GM12878 (cell line): ENCODE measurements around the gene ZNF212. TPM values are rescaled to one million over a fixed set of nuclear protein-coding genes. Genes with fewer than 3 reads are reported as not detected.

Source experiments
- ATAC-seq: fragments of 200-7000 bp; cut with Tn5 transposase; 3 replicates; pipeline ENCODE4 v1.9.1; 2020; ENCODE audit warnings: mild to moderate bottlenecking, moderate library complexity
- BruUV-seq: library from RNA; stranded (reverse); fragments of 400-500 nt; replicated peaks from 2 replicates; lab custom pipeline; 2021; lab: Mats Ljungman, UMichigan
- CTCF ChIA-PET: fragments of 300-600 bp; sonication (Branson Sonifier 250); formaldehyde crosslinking; extraction: SDS; loops from one replicate; lab custom pipeline; 2021; ENCODE audit warnings: inconsistent platforms; lab: Yijun Ruan, JAX
- POLR2A ChIA-PET: fragments of 350-600 bp; formaldehyde crosslinking; extraction: SDS; loops from one replicate; lab custom pipeline; 2021; ENCODE audit warnings: inconsistent platforms; lab: Charles Lee
- RAD21 ChIA-PET: fragments of 300-600 bp; sonication (Branson Sonifier 250); formaldehyde crosslinking; loops from one replicate; lab custom pipeline; 2023; ENCODE audit warnings: antibody characterized with exemption; ENCODE audit not compliant: unreplicated experiment; lab: Charles Lee
- SMC1A ChIA-PET: fragments of 300-600 bp; sonication (Branson Sonifier 250); formaldehyde crosslinking; loops from one replicate; lab custom pipeline; 2023; ENCODE audit not compliant: unreplicated experiment, uncharacterized antibody; lab: Charles Lee
- DNase-seq: peaks from one replicate; pipeline ENCODE4 v3.0.0-alpha.2; 2011; ENCODE audit warnings: low read depth, low spot score
- FAIRE-seq: peaks from 3 replicates; lab custom pipeline; 2011; peaks lifted over from hg19 to GRCh38; lab: Jason Lieb, UNC
- H2AFZ ChIP-seq: 2 replicates; pipeline ENCODE4 v1.6.0; 2011; ENCODE audit warnings: low read depth, low read length, control low read depth; ENCODE audit not compliant: control insufficient read depth
- H3K27ac ChIP-seq: 2 replicates; pipeline ENCODE4 v1.5.1; 2011; ENCODE audit warnings: control low read depth; ENCODE audit not compliant: control insufficient read depth, insufficient read depth
- H3K27me3 ChIP-seq, 2 experiments: replicated peaks in 1 of 2; 2 replicates each; pipeline versions ENCODE4 v1.6.0 to v1.6.1; 2011; ENCODE audit warnings: low read length in 1 of 2; ENCODE audit not compliant: control insufficient read depth in 2 of 2, insufficient read depth in 2 of 2
- H3K36me3 ChIP-seq, 2 experiments: 2 replicates each; pipeline ENCODE4 v1.5.1; 2011; ENCODE audit warnings: low read length in 1 of 2; ENCODE audit not compliant: control insufficient read depth in 2 of 2, insufficient read depth in 2 of 2
- H3K4me1 ChIP-seq: 2 replicates; pipeline ENCODE4 v1.6.1; 2011; ENCODE audit warnings: mild to moderate bottlenecking, low read length, moderate library complexity, mixed read lengths; ENCODE audit not compliant: control insufficient read depth, insufficient read depth
- H3K4me2 ChIP-seq: 2 replicates; pipeline ENCODE4 v1.6.0; 2011; ENCODE audit warnings: control low read depth; ENCODE audit not compliant: control insufficient read depth, insufficient read depth
- H3K4me3 ChIP-seq: fragments of 200-600 bp; sonication (generic); 2 replicates; pipeline ENCODE4 v1.5.1; 2016
- H3K79me2 ChIP-seq: 2 replicates; pipeline ENCODE4 v1.6.0; 2011; ENCODE audit warnings: low read length; ENCODE audit not compliant: control insufficient read depth, insufficient read depth
- H3K9ac ChIP-seq: 2 replicates; pipeline ENCODE4 v1.8.0; 2011; ENCODE audit warnings: low read length, control low read depth, mixed read lengths; ENCODE audit not compliant: control insufficient read depth, insufficient read depth
- H3K9me3 ChIP-seq: replicated peaks from 3 replicates; pipeline ENCODE4 v1.5.1; 2011; ENCODE audit warnings: mild to moderate bottlenecking, low read length; ENCODE audit not compliant: control insufficient read depth, insufficient read depth
- H4K20me1 ChIP-seq: 2 replicates; pipeline ENCODE4 v1.6.0; 2011; ENCODE audit not compliant: control insufficient read depth, insufficient read depth
- CTCF ChIP-seq, 3 experiments: IDR thresholded peaks in 2 of 3; conservative IDR thresholded peaks in 1 of 3; 2 replicates each; pipeline ENCODE4 v1.5.1; 2011; ENCODE audit warnings: low read depth in 3 of 3, low read length in 3 of 3, mild to moderate bottlenecking in 3 of 3, control low read depth in 2 of 3, moderate library complexity in 2 of 3, inconsistent platforms in 1 of 3, mixed read lengths in 1 of 3; ENCODE audit not compliant: control insufficient read depth in 2 of 3, insufficient read depth in 1 of 3; ENCODE audit errors: extremely low read depth in 1 of 3
- RCOR1 ChIP-seq: conservative IDR thresholded peaks from 2 replicates; pipeline ENCODE4 v1.6.1; 2012; ENCODE audit warnings: low read depth, low read length, improper control_type of control experiment
- REST ChIP-seq: IDR thresholded peaks from 2 replicates; pipeline ENCODE4 v1.6.1; 2012; ENCODE audit warnings: mild to moderate bottlenecking, low read depth, low read length
- WGBS: methylation state at CpG from one replicate; pipeline ENCODE4 v1.1.6; 2016; ENCODE audit warnings: low lambda C conversion rate; ENCODE audit not compliant: insufficient replicate concordance, insufficient coverage; ENCODE audit errors: missing lambda C conversion rate; 5-methylcytosine and 5-hydroxymethylcytosine counted together
- in situ Hi-C: fragments of 300-500 bp; cut with MboI; formaldehyde crosslinking; loops from 9 replicates; pipeline ENCODE4 v1.14.3; 2018; ENCODE audit warnings: mixed read lengths
- intact Hi-C: fragments of 100-400 bp; cut with micrococcal nuclease; formaldehyde crosslinking; loops from one replicate; pipeline ENCODE4 v1.14.2; 2022; ENCODE audit not compliant: unreplicated experiment
- polyA plus RNA-seq, 11 experiments: library from polyadenylated mRNA; depleted of rRNA in 4 of 11; unstranded in 6 of 11; stranded (reverse) in 5 of 11; fragments of >200 nt; fragmentation: Nextera tagmentation in 4 of 11; fragmentation: Illumina TruSeq in 1 of 11; extraction: Ambion mirVana in 4 of 11; extraction: Trizol in 1 of 11; gene quantifications; 1 replicate in 1 of 11; 2 replicates in 10 of 11; pipeline versions ENCODE4 v1.2.1 to v1.2.3, GENCODE V29; 2011 to 2016; ENCODE audit warnings: inconsistent platforms in 2 of 11, missing spikeins in 2 of 11, low read depth in 1 of 11
- total RNA-seq, 4 experiments: library from RNA; depleted of rRNA in 3 of 4; stranded (reverse); fragments of >200 nt in 3 of 4; fragmentation: Illumina TruSeq in 1 of 4; extraction: Trizol in 1 of 4; gene quantifications; 2 replicates each; pipeline versions ENCODE4 v1.2.1 to v1.2.3, GENCODE V29; 2013 to 2021

The ZNF212 gene
- total and polyA plus RNA-seq, 10 of the 15 experiments (the other 5 are each of a cell fraction or from before 2014, with no cell fraction given), result 1.2 to 11.6 (median 5.4) TPM

- TF ChIP-seq CTCF (IDR thresholded peaks at IDR 0.05 in 2 of 3, conservative IDR thresholded peaks at IDR 0.05 in 1 of 3; ENCODE audit: control insufficient read depth in 2 of 3, extremely low read depth in 1 of 3, insufficient read depth in 1 of 3, low read depth in 3 of 3, low read length in 3 of 3), result no peak
These were observed 46.2 kb downstream of the ZNF212 start (continued) for GRCh38 chr7:149285603-149286002.

- CTCF ChIA-PET, result no interaction called here
- H3K4me3 ChIP-seq, result no peak overlapping the region
- H3K9ac ChIP-seq, result no peak overlapping the region
- no TSS peak for BruUV-seq
- no peaks in the 10 kb centered on the region for H3K79me2 ChIP-seq
- no peaks in the 10 kb centered on the region for H3K9me3 ChIP-seq
- ATAC-seq, result no peak
- SMC1A ChIA-PET, result no interaction called here
- RAD21 ChIA-PET, result no interaction called here
- in situ Hi-C loops (no loop called here), intact Hi-C loops (no loop called here)
- no peak overlapping the region for H3K4me2 ChIP-seq
- peaks cover 12% of the 10 kb centered on the region for H3K4me1 ChIP-seq
- no peak for DNase-seq
- FAIRE-seq, result no peak
- POLR2A ChIA-PET, result no interaction called here
- no peaks in the 10 kb centered on the region for H4K20me1 ChIP-seq
- H3K36me3 ChIP-seq, result no peaks in the 10 kb centered on the region
- TF ChIP-seq RCOR1, result no peak
- no peak for TF ChIP-seq REST
- H2AFZ ChIP-seq, result no peak overlapping the region
- H3K27ac ChIP-seq, result no peak overlapping the region
- 78% methylated on average over 6 of the region's 6 CpGs for WGBS
- no peaks in the 10 kb centered on the region for H3K27me3 ChIP-seq
These were observed 47.5 kb downstream of the ZNF212 start for GRCh38 chr7:149286811-149287400.
